Activated CD4-positive, alpha-beta memory T cell treated with anti-CD3 and anti-CD28 coated beads, Interleukin-2, amount 10 ng/mL, durations not matched to agents 7 days and 5 days (primary cell): Measurements from ENCODE around the gene PAPLN. TPM values are rescaled to one million over a fixed set of nuclear protein-coding genes. Genes with fewer than 3 reads are reported as not detected.

Experiments
- CTCF ChIA-PET: fragments of 350-600 bp; sonication (Branson Sonifier 250); formaldehyde crosslinking; loops from one replicate; lab custom pipeline; 2021; ENCODE audit warnings: antibody characterized with exemption, inconsistent platforms; lab: Charles Lee
- POLR2A ChIA-PET: fragments of 350-600 bp; sonication (Branson Sonifier 250); formaldehyde crosslinking; loops from one replicate; lab custom pipeline; 2021; ENCODE audit warnings: antibody characterized with exemption; lab: Charles Lee
- DNase-seq: peaks from one replicate; pipeline ENCODE4 v3.0.0-alpha.2; 2020
- H3K27ac Mint-ChIP-seq: one replicate; pipeline ENCODE4 v1.8.0; 2021; ENCODE audit warnings: mild to moderate bottlenecking, mixed read lengths
- H3K27me3 Mint-ChIP-seq: one replicate; pipeline ENCODE4 v1.8.0; 2021; ENCODE audit warnings: mixed read lengths
- H3K36me3 Mint-ChIP-seq: one replicate; pipeline ENCODE4 v1.8.0; 2021; ENCODE audit warnings: low read depth, mixed read lengths
- H3K4me1 Mint-ChIP-seq: one replicate; pipeline ENCODE4 v1.8.0; 2021; ENCODE audit warnings: mixed read lengths
- H3K4me3 Mint-ChIP-seq: one replicate; pipeline ENCODE4 v1.8.0; 2021; ENCODE audit warnings: mild to moderate bottlenecking, mixed read lengths
- H3K9me3 Mint-ChIP-seq: one replicate; pipeline ENCODE4 v1.8.0; 2021; ENCODE audit warnings: mixed read lengths
- total RNA-seq, 2 experiments: library from RNA; stranded (reverse); gene quantifications; one replicate each; pipeline ENCODE4 v1.2.3, GENCODE V29; 2021

The PAPLN gene
- total RNA-seq, 2 experiments from 2014 or later = 1.4 to 1.6 TPM

DNA sequence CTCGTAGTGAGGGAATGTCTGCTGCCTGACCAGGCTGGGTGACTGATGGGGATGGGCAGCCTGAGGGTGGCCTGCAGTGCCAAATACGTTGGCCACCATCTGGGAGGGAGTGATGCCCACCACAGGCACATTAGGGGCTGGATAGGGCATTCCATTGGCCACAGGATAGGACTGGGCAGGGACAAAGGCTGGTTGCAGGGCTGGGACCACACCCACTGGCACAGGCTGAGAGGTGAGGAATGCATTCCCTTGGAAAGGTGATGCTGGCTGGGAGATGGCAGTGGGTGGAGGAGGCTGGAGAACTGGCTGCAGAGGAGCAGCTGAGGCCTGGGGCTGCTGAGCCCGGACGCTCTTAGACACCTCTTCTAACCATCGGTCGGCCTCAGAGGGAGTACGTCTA lies 39.5 kb downstream of the PAPLN start:
- ChIA-PET POLR2A (no interaction called here), CTCF (no interaction called here)
- Mint-ChIP-seq H3K9me3 (no peaks in the 10 kb centered on the region), H3K4me1 (peaks cover 4% of the 10 kb centered on the region), H3K27me3 (no peaks in the 10 kb centered on the region), H3K36me3 (peaks cover 23% of the 10 kb centered on the region), H3K27ac (no peak overlapping the region), H3K4me3 (no peak overlapping the region)
- no peak for DNase-seq

DNA sequence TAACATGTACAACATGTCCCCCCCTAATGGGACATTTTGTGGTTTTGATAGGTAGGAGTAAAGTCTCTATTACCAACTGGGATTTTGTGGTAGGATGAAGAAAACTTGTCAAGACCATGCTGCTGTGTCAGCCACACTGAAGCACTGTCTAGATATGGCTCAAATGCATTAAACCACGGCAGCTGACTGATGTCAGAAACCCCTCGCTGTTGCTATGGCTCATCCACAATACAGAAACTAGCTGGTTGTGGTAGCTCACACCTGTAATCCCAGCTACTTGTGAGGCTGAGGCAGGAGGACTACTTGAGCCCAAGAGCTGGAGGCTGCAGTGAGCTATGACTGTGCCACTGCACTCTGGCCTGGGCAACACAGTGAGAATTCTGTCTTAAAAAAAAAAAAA lies 40.1 kb downstream of the PAPLN start:
- CTCF ChIA-PET = no interaction called here
- Mint-ChIP-seq H3K27ac (no peak overlapping the region), H3K4me1 (peaks cover 7% of the 10 kb centered on the region), H3K36me3 (peaks cover 26% of the 10 kb centered on the region), H3K27me3 (no peaks in the 10 kb centered on the region), H3K4me3 (no peak overlapping the region), H3K9me3 (no peaks in the 10 kb centered on the region)
- POLR2A ChIA-PET = no interaction called here
- no peak for DNase-seq

DNA sequence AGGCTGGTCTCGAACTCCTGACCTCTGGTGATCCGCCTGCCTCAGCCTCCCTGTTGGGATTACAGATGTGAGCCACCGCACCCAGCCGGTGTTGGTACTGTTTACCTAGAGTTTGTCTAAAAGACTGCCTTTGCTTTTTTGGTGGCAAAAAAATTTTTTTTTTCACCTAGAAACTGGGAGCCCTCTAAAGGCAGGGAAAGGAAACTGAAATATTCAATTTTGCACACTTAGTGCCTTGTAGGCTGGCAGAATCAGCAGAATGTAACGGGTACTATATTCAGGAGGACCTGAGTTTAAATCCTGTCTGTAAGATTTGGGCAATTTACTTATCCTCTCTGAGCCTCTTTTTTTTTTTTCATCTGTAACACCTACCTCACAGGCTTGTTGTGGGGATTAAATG lies 43.6 kb downstream of the PAPLN start:
- ChIA-PET POLR2A (no interaction called here), CTCF (interaction anchor here (0.5 kb wide), 1 partner anchor 23 kb away, joined by 3 read pairs; no protein-coding TSS in a partner anchor)
- DNase-seq = no peak
- H3K36me3 Mint-ChIP-seq = peaks cover 38% of the 10 kb centered on the region
- H3K9me3 Mint-ChIP-seq = no peaks in the 10 kb centered on the region
- H3K27me3 Mint-ChIP-seq = no peaks in the 10 kb centered on the region
- no peak overlapping the region for H3K27ac Mint-ChIP-seq
- no peak overlapping the region for H3K4me3 Mint-ChIP-seq
- peaks cover 7% of the 10 kb centered on the region for H3K4me1 Mint-ChIP-seq

DNA sequence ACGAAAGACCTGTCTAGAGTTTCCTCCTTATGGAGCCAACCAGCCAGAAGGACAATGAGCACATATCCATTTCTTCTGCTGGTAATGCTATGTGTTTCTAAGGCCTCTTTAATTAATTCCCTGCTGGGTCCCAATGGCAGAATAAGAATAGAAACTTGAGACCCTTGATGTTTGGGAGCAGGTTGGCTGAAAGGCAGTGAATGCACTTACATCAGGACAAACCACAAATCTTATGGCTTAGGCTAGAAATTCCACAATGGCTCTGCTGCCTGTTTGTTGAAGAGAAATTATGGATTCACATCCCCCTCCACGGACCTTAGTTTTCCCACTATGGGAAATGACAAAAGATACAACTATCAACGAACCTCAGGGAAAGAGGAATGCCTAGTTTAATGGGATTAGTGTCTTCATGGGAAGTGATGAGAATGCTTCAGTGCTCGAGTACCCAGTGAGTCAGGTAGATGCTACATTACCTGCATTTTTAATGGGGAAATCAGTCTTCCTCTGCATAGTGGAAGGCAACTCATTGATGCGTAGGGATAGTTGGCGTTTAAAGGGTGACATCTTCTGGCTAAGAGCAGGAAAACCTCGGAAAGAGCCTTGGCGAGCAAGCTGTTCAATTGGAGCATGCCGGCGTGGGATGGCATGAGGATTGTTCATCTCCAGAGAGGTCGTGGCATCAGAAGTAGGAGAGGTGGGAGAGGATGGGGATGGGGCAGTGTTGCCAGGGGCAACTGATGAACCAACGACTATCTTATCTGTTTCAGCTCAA lies 46.5 kb downstream of the PAPLN start:
- Mint-ChIP-seq H3K4me1 (peaks cover 7% of the 10 kb centered on the region), H3K4me3 (no peak overlapping the region), H3K27me3 (no peaks in the 10 kb centered on the region), H3K27ac (no peak overlapping the region), H3K36me3 (peaks cover 40% of the 10 kb centered on the region), H3K9me3 (no peaks in the 10 kb centered on the region)
- no peak for DNase-seq
- CTCF ChIA-PET = interaction anchor here (2.4 kb wide), 1 partner anchor 11 kb away, joined by 10 read pairs; no protein-coding TSS in a partner anchor
- POLR2A ChIA-PET = no interaction called here

DNA sequence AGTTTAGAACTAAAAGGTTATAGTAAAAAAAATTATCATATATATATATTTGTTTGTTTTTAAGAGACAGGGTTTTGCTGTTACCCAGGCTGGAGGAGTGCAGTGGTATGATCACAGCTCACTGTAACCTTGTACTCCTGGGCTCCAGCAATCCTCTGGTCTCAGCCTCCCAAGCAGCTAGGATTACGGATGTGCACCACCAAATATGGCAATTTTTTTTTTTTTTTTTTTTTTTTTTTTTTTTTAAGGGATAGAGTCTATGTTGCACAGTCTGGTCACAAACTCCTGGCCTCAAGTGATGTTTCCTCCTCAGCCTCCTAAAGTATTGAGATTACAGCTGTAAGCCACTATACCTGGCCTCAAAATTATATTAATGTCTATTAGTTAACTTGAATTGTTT lies 48.7 kb downstream of the PAPLN start:
- CTCF ChIA-PET = interaction anchor here (1.0 to 2.4 kb wide), 4 partner anchors 9 to 60 kb away, joined by 3 to 10 read pairs (median 5); no protein-coding TSS in a partner anchor
- H3K36me3 Mint-ChIP-seq = peaks cover 37% of the 10 kb centered on the region
- POLR2A ChIA-PET = no interaction called here
- no peak overlapping the region for H3K4me3 Mint-ChIP-seq
- H3K9me3 Mint-ChIP-seq = no peaks in the 10 kb centered on the region
- peaks cover 28% of the 10 kb centered on the region for H3K4me1 Mint-ChIP-seq
- H3K27me3 Mint-ChIP-seq = no peaks in the 10 kb centered on the region
- H3K27ac Mint-ChIP-seq = no peak overlapping the region
- DNase-seq = no peak

DNA sequence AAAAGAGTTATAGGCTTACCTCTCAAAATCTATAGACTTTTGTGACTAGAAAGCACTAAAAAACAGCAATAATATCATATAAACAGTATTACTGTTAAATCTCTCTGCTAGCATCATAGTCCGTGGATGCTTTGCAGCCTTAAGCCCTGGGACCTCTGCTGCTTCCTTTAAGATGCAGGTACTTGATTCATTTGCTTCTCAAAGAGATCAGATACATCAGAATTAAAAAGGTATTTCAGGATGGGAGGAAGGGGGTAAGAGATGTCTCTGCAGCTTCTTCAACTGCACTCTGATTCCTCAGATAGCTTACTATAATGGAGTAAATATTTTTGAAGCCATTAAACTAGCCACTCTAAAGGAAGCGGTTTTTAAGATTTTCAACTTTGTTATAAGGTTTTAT lies 49.3 kb downstream of the PAPLN start:
- Mint-ChIP-seq H3K4me3 (no peak overlapping the region), H3K27me3 (no peaks in the 10 kb centered on the region), H3K9me3 (no peaks in the 10 kb centered on the region), H3K4me1 (peaks cover 27% of the 10 kb centered on the region), H3K27ac (no peak overlapping the region), H3K36me3 (peaks cover 37% of the 10 kb centered on the region)
- ChIA-PET POLR2A (no interaction called here), CTCF (interaction anchor here (0.6 to 1.3 kb wide), 2 partner anchors 12 to 284 kb away, joined by 5 read pairs; no protein-coding TSS in a partner anchor)
- DNase-seq = no peak

DNA sequence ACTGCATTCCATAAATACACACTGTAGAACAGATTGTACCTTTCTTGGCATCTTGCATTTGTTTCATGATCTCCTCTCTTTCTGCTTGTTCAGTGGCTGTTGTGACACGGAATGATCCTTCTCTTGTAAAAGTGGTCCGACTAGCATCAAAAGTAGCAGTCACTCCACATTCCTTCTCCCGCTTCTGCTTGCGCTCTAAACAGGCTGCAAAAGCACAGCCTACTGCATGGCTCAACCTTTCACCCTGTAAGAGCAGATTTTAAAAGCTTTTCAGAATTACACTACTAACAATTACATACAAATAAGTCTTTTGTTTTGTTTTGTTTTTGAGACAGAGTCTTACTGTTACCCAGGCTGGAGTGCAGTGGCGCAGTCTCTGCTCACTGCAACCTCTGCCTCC lies 49.8 kb downstream of the PAPLN start:
- no peak for DNase-seq
- Mint-ChIP-seq H3K36me3 (peaks cover 36% of the 10 kb centered on the region), H3K27me3 (no peaks in the 10 kb centered on the region), H3K27ac (no peak overlapping the region), H3K4me1 (peaks cover 25% of the 10 kb centered on the region), H3K4me3 (no peak overlapping the region), H3K9me3 (no peaks in the 10 kb centered on the region)
- CTCF ChIA-PET = interaction anchor here (0.6 to 0.7 kb wide), 2 partner anchors 170 to 284 kb away, joined by 3 to 5 read pairs; no protein-coding TSS in a partner anchor
- POLR2A ChIA-PET = no interaction called here

DNA sequence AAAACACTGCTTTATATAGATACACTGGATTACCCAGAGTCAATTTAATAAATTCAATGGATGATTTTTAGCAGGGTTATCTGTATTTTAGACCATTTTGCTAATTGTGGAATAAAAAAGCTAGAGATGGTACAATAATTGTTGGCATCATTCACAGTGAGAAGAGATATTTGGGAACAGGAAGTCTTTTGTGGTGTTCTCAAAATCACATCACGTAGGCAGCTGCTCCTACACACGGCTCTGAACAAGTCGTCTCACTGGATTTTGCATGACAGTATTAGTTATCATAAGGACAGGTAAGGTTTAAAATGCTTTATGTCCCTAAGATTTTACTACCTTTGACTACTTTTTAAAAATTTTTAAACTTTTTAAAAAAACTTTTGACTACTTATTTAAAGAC lies 52.0 kb downstream of the PAPLN start:
- H3K4me1 Mint-ChIP-seq = peaks cover 37% of the 10 kb centered on the region
- H3K9me3 Mint-ChIP-seq = no peaks in the 10 kb centered on the region
- ChIA-PET CTCF (interaction anchor here (0.8 kb wide), 2 partner anchors 23 to 219 kb away, joined by 3 read pairs; no protein-coding TSS in a partner anchor), POLR2A (interaction anchor here (0.6 to 1.0 kb wide), 2 partner anchors 9 to 88 kb away, joined by 3 read pairs; no protein-coding TSS in a partner anchor)
- DNase-seq = no peak
- peaks cover 34% of the 10 kb centered on the region for H3K36me3 Mint-ChIP-seq
- H3K27ac Mint-ChIP-seq = no peak overlapping the region
- no peak overlapping the region for H3K4me3 Mint-ChIP-seq
- no peaks in the 10 kb centered on the region for H3K27me3 Mint-ChIP-seq

DNA sequence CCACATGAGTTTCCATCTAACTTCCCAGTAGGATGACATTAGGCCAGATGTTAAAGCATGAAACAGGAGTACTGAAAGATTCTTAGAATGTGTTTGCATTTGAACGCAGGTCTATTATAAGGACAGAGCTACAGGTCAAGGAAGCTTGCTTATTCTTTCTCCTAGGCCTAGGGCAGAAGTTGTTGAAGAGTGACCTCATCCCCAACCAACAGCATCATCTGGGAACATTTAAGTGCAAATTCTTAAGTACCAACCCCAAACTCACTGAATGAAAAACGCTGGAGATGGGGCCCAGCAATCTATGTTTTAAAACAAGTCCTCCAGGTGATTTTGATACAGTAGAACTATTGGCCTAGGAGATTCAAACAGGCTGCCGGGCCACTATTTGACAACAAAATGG lies 52.4 kb downstream of the PAPLN start:
- no peak for DNase-seq
- ChIA-PET CTCF (interaction anchor here (0.8 kb wide), 2 partner anchors 23 to 219 kb away, joined by 3 read pairs; no protein-coding TSS in a partner anchor), POLR2A (interaction anchor here (1.0 kb wide), 2 partner anchors 87 to 169 kb away, joined by 3 read pairs; partner anchors contain the start of gene NUMB)
- no peak overlapping the region for H3K4me3 Mint-ChIP-seq
- H3K27me3 Mint-ChIP-seq = no peaks in the 10 kb centered on the region
- H3K27ac Mint-ChIP-seq = no peak overlapping the region
- H3K4me1 Mint-ChIP-seq = peaks cover 37% of the 10 kb centered on the region
- H3K9me3 Mint-ChIP-seq = no peaks in the 10 kb centered on the region
- peaks cover 32% of the 10 kb centered on the region for H3K36me3 Mint-ChIP-seq

DNA sequence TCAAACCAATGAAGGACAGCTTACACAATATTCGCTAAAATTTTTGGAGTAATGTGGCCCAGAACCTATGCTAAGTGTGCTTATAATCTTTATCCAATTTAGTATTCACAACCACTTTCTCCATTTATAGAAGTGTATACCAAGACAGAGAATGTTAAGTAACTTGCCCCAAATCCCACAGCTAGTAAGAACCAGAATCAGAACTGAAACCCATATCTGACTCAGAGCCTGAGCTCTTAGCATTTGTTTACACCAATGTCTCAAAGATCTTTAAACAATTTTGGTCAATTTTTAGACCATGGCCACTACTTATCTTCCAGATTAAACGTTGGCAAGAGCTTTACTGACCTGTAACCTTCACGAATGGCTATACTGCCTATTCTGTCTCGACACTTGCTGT lies 53.0 kb downstream of the PAPLN start:
- Mint-ChIP-seq H3K4me3 (no peak overlapping the region), H3K36me3 (peaks cover 32% of the 10 kb centered on the region), H3K27me3 (no peaks in the 10 kb centered on the region), H3K27ac (no peak overlapping the region), H3K4me1 (peaks cover 37% of the 10 kb centered on the region), H3K9me3 (no peaks in the 10 kb centered on the region)
- ChIA-PET POLR2A (interaction anchor here (1.0 kb wide), 1 partner anchor 168 kb away, joined by 3 read pairs; the partner anchor contains the start of gene NUMB), CTCF (no interaction called here)
- DNase-seq = no peak

DNA sequence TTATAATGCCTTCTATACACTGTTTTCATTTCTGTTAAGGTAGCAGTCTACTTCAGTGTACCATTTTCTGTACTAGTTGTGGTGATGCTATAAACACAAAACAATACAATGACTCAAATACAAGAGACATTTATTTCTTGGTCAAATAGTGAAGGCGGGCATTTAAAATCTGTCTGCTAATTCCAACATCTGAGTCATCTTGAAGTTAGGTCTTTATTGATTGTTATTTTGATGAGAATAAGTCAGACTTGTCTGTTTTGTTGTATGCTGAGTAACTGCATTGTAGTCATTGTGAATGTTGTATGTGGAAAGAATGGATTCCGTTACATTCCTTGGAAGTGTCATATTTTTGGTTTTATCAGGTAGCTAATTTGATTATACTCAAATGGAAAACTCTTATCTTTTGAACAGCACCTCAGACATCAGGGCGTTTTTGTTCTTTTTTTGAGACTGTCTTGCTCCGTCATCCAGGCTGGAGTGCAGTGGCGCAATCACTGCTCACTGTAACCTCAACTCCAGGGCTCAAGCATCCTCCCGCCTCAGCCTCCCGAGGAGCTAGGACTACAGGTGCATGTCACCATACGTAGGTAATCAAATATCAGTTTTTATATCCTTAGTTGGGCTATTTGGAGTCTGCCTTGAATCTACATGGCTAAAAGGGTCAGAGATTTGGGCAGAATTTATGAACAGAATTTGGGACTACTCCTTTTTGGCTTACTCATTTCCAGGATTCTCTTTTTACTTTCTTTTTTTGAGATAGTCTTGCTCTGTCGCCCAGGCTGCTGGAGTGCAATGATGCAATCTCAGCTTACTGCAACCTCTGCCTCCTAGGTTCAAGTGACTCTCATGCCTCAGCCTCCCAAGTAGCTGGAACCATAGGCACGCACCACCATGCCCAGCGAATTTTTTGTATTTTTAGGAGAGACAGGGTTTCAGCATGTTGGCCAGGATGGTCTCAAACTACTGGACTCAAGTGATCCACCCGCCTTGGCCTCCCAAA lies 56.8 kb downstream of the PAPLN start:
- Mint-ChIP-seq H3K36me3 (peaks cover 24% of the 10 kb centered on the region), H3K4me1 (peaks cover 34% of the 10 kb centered on the region), H3K27me3 (no peaks in the 10 kb centered on the region), H3K9me3 (no peaks in the 10 kb centered on the region), H3K4me3 (no peak overlapping the region), H3K27ac (no peak overlapping the region)
- DNase-seq = no peak
- ChIA-PET CTCF (interaction anchor here (0.5 to 3.7 kb wide), 19 partner anchors 9 to 708 kb away, joined by 3 to 54 read pairs (median 10); partner anchors contain the start of gene RIOX1), POLR2A (interaction anchor here (0.6 to 1.7 kb wide), 4 partner anchors 174 to 206 kb away, joined by 3 to 7 read pairs (median 4); partner anchors contain the start of gene RIOX1)

DNA sequence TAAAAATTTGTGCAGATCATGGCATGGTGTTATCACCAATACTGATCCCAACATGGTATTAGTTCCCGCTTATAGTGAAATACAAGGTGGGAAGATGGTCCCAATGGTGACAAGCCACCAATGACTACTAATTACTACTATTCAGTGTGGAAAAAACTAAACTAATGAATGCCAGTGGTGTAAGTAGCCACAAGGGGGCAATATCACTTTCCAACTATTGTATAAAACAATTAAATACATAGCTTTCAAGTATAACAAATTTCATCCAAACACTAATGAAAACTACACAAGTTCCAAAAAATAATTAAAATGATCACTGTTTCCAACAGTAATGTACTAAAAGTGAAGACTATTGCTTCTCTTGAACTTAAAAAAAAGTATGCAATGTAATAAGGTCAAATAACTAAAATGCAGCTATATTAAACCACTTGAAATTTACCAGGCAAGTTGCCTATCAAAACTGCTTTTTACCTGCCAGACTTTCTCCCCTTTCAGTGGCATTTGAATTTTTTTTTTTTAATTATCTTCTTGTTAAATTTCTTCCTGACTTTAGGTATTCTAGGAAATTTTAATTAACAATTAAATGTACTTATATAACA lies 58.0 kb downstream of the PAPLN start:
- Mint-ChIP-seq H3K27me3 (no peaks in the 10 kb centered on the region), H3K9me3 (no peaks in the 10 kb centered on the region), H3K4me3 (no peak overlapping the region), H3K36me3 (peaks cover 21% of the 10 kb centered on the region), H3K4me1 (peaks cover 22% of the 10 kb centered on the region), H3K27ac (no peak overlapping the region)
- ChIA-PET CTCF (interaction anchor here (0.6 to 3.7 kb wide), 36 partner anchors 9 to 1004 kb away, joined by 3 to 54 read pairs (median 5); partner anchors contain the start of genes NUMB, PSEN1 and RIOX1), POLR2A (interaction anchor here (0.9 to 1.7 kb wide), 4 partner anchors 9 to 196 kb away, joined by 3 to 7 read pairs (median 4); partner anchors contain the start of gene RIOX1)
- DNase-seq = no peak
